Activated effector memory CD4-positive, alpha-beta T cell treated with Interleukin-2 at 50 U/mL for 16 hours (primary cell): ENCODE measurements around the gene ZNF524.

ENCODE experiments used
- DNase-seq: peaks from one replicate; pipeline ENCODE4 v3.0.0-alpha.2; 2020

ZNF524 gene

DNA sequence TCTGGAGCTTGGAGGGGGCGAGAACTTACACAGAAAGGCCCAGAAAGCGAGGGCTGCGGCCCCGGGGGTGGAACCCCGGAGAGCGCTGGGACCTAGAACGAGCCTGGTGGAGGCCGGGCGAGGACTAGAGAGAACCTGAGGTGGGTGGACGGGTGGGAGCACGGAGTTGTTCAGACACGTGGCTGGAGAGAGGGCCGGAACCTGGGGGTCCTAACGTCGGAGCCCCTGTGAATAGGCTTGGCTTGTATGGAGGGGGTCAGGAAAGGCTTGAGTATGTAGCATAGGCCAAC lies 43.7 kb downstream of the ZNF524 start:
- DNase-seq = no peak

DNA sequence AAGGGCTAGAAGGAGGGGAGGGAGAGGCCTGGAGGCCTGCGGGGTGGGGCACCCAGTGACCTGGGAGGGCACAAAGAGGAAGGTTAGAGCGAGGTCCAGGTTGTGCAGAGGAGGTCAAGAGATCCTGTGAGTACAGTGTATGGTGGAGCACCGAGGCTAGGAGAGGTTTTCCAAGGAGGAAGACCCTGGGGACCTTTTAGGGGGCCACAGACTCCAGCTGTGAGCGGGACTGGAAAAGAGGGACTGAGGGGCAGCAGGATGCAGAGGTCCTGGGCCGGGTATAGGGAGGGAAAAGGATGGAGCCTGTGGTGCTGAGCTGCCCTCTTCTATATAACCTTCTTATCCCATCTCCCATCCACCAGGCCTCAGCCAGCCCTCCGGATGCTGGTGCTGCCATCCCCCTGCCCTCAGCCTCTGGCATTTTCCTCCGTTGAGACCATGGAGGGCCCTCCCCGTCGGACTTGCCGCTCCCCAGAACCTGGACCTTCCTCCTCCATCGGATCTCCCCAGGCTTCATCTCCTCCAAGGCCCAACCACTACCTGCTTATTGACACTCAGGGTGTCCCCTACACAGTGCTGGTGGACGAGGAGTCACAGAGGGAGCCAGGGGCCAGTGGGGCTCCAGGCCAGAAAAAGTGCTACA lies 44.2 kb downstream of the ZNF524 start:
- no peak for DNase-seq

DNA sequence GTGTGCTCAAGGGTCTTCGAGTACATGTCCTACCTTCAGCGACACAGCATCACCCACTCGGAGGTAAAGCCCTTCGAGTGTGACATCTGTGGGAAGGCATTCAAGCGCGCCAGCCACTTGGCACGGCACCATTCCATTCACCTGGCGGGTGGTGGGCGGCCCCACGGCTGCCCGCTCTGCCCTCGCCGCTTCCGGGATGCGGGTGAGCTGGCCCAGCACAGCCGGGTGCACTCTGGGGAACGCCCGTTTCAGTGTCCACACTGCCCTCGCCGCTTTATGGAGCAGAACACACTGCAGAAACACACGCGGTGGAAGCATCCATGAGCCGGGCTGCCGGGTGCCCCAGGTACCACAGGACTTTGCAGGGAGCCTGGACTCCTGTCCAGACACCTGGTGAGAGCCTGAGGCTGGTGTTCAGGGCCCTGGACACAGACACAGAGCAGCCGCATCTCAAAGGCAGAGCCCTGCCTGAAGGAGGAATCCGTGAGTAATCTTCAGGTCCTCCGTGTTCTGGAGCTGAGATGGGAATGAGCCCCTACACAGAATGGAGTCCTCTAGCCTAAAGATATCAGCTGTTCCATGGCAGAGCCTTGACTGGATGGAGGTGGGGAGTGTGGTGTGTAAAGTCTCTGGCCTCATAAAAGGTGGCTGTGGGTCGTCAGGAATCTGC lies 44.9 kb downstream of the ZNF524 start:
- DNase-seq = no peak

DNA sequence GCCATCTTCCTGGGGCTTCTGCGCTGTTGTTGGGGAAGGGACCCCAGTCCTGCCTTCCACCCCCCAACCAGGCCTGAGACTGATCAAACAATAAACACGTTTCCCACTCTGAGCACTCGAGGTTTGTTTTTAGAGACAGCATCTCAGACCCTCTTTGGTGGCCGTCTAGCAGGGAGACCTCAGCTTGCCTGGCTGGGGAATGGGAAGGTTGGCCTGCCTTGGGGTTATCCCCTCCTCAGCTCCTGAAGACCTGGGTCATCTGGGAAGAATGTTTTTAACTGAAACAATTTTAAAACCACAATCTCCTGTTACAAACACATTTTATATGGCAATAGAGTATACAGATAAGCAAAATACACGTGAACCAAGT lies 45.4 kb downstream of the ZNF524 start:
- DNase-seq = no peak

DNA sequence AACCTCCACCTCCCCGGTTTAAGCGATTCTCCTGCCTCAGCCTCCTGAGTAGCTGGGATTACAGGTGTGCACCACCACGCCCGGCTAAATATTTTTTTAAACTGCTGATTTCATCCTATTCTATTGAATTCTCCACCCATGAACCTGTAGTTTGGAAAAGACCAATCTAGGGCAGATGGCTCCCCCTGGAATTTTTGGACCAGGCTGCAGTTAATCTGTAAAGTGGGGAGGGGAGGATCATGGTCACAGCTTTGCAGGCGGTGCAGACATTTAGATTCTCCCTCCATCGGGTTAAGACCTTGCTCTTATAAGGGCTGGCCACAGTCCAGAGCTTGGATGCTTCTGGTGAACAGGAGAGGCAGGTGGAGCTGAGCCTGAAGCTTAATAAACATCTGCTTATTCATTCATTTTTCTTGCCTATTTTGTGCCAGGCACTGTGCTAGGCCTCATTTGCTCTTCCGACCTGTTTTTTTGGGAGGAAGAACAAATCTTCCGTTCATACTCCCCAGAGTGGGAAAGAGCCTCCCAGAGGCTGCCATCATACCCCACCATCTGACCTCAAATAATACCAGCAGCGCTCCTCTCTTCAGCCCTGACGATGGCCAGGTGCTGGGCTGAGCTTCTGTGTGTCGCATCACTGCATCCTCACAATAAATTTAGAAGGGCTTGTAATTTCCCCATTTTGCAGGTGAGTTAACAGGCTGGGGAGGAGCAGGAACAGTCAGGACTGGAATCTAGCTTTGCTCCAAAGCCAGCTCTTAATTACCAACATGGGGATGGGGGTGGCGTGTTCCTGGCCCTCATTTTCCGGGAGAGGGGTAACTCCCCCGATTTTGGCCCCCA lies 47.0 kb downstream of the ZNF524 start:
- no peak for DNase-seq

DNA sequence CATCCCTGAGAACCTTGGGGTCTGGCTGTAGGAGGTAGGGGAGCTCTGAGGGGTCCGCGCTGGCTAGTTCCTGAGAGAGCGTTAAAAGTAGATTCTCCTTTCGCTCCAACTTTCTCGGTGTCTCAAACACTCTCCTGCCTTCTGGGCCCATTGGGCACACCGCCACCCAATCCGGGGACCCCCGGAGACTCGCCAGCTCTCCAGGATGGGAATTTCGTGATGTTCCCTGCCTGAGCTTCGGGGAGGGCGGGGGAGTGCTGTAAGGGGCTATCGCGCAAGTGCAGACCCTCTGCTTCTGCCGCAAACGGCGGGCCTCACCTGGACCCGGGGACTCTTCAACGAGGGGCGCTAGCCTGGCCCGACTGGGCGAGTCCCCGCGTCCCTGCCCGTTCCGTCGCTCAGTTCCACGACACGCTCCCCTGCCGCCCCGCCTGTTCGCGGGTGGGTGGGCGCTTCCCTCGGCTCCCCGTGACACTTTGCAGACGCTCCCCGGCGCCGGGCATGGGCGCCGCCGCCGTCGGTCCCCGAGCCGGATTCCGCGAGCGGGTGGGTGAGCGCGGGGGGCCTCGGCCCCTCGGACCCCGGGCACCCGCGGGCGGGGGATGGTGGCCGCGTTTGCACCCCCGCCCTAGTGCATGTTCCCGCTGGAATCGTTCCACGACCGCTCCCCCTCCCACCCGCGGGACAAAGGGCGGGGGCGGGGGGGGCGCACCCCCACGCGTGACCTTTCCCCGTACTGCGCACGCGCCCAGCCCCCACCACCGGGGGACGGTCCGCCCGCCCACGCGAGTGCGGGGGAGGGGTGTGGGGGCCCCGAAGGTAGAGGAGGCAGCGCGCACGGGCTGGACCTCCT lies 47.9 kb downstream of the ZNF524 start, which contains the start of gene CCDC106:
CCDC106 (plus strand) TSS at position 481 of the 853 bp plus-strand sequence. CDS start 835 bp downstream, outside the sequence.
- DNase-seq = peak; percentile 35

DNA sequence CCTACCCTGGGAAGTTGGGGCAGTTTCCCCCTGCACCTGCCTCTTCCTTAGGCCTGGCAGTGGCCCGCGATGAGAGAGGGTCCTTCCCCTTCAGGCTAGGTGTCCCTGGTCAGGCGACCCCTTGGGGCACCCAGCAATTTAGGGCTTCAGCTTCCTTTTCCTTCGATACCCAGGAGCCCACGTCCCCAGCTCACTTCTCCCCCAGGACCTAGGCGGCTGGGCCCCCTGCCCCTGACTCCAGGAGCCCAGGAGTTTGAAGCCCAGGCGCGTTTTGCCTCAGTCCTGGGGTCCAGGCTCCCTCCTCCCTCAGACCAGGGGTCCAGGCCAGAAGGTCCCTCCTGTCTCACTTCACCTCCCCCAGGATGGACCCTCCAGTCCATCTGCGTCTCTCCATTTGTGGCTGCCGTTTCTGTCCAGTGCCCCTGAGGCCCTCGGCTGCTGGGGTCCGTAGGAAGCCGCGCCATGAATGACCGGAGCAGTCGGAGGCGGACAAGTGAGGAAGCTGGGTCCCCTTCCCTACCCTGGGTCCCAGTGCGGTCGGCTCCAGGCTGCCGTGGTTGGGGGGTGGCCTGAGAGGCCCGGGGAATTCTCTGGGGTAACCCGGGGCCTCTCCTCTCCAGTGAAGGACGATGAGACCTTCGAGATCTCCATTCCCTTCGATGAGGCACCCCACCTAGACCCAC lies 48.6 kb downstream of the ZNF524 start:
- no peak for DNase-seq

DNA sequence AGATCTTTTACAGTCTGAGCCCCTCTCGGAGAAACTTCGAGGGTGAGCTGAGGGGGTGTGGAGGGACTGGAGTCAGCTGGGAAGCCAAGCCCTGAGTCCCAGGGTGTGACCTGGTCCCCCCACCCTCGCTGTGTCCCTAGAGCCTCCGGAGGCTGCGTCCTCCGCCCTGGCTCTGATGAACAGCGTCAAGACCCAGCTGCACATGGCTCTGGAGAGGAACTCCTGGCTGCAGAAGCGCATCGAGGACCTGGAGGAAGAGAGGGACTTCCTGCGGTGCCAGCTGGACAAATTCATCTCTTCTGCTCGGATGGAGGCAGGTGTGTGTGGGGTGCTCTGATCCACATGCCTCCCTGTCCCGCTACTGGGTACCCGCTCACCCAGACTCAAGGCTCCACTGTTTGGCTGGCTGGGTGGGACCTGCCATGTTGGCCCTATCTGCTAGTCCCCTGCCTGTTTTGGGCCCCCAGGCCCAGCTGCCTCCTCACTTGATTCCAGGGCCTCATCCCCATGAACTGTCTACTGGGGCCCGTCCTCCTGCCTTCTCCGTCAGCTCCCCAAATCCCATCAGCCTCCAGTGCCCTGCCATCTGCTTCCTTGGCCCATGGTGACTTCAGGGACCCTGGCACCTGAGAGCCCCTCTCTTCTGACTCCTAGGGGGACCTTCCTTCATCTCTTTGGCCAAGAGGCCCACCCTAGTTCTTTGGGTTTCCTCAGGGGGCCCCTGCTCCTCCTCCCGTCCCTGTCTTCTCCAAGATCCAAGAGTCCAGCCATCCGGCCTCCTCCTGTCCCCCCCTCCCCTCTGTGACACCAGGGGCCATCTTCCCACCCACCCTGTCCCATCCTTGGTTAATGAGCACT lies 49.4 kb downstream of the ZNF524 start:
- no peak for DNase-seq

DNA sequence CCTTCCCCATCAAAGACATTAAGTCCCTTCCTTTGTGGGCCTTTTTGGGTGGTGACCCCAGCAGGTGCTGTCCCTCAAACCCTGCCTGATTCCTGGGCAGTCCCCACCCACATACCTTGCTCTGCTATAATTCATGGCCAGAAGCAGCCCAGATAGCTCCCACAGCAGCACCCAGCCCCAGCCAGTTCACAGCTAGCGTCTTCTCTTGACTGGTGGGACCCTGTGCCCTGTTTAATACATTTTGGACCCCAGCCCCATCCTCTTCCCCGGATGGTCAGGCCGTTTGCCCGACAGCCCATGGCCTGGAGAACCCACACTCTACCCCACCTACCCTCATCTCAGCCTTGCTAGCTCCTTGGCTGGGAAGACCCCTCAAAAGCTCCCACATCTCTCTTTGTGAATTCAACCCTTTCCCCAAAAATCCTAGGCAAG lies 50.1 kb downstream of the ZNF524 start:
- no peak for DNase-seq

DNA sequence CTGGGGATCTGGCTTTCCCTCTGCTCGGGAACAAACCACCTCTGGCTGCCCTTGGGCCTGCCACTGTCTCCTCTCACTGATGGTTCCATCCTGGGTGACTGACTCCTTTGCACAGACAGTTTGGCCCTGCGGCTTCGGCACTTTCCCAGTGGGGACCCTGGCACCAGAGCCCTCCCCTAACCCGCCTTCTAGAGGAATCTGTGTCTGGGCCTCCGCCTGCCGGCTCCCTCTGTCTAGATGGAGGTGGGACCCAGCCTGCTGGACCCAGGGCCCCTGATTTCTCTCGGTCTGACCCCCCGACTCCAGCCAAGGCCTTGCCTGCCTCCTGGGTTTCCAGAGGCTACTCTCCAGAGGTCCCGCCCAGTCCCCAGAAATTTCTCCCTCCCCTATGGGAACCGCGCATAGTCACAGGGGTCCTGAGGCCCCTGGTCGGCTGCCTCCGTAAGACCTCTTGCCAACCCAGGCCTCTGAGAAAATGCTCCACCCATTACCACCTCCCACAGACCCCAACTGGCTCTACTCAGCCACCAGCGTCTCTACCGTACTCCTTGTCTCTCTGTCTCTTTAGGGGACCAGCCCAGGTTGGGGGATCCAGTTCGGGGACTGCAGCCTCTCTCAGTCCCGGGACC lies 50.6 kb downstream of the ZNF524 start:
- no peak for DNase-seq

DNA sequence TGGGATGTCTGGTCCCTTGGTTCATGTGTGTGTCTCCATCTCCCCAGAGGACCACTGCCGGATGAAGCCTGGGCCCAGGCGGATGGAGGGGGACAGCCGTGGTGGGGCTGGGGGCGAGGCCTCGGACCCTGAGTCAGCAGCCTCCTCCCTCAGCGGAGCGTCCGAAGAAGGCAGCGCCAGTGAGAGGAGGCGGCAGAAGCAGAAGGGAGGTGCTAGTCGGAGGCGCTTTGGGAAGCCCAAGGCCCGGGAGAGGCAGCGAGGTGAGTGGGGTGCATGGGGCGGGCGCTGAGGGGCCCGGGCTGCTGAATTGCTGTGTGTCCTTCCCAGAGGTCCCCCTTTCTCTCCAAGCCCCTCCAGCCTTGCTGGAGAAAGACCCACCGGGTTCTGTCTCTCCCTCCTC lies 51.1 kb downstream of the ZNF524 start:
- no peak for DNase-seq

DNA sequence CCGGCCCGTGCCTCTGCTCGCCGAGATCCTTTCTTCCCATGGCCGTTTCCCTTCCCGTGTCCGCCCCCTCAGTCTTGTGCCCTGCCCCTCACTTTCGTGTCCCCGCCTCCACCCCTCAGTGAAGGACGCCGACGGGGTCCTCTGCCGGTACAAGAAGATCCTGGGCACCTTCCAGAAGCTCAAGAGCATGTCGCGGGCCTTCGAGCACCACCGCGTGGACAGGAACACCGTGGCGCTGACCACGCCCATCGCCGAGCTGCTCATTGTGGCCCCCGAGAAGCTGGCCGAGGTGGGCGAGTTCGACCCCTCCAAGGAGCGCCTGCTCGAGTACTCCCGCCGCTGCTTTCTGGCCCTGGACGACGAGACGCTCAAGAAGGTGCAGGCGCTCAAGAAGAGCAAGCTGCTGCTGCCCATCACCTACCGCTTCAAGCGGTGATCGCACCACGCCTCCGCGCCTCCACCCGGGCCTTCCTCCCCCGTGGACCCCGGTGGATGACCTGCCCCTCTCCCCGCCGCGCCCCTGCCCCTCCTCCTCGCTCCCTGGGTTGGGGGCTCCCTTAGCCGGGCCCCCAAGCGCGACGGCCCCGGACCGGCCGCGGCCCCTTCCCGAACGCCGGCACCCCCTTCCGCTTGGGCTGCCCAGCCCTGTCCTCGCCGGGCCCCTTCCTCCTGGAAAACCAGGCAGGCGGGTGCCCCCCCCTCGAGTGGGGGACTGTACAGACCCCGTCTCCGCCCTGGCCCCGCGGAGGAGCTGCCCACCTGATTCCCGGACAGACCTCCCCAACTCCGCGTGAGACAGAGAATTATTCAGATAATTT lies 52.4 kb downstream of the ZNF524 start:
- no peak for DNase-seq
